ENCODE data around the gene UBTF. TPM values are rescaled to one million over a fixed set of nuclear protein-coding genes. Genes with fewer than 3 reads are reported as not detected.
A peak's percentile ranks its signal among the peaks of the same experiment; 100 is the strongest.

UBTF gene
- total and polyA plus RNA-seq, 2 of the 8 experiments (the other 6 are each of a cell fraction or from before 2014, with no cell fraction given) = 14.7 to 106 TPM

DNA sequence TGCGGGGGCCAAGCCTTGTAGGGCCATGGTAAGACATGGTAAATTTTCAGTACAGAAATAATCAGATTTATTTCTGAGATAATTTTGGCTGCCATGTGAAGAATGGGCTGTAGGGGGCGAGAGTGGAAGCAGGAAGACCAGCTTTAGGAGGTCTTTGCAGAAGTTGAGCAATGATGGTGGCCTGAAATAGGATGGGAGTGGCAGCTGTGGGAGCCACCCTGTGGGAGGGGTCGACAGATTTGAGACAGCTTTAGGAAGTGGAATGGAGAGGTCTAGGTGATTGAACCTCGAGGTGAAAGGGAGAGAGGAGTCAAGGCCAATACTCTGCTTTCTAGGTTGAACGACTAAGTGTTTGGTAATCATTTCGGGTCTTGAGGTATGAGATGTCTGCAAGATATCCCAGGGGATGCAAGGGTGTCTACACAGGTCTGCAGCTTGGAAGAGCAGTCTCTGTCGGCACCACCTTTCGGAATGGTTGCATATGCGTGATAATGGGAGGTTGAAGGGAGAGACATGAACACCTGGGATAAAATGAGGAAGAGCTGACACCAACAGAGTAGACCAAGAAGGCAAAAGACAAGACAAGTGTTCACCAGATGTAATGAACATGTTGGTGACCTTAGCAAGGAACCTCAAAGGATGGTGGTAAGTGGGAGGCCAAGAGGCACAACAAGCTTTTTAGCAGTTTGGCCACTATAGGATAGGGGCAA lies 15.6 kb downstream of the UBTF start:
- Histone ChIP-seq H2BK120ac (replicated peaks; ENCODE audit: low read depth, low read length) (no peak overlapping the region), H4K5ac (ENCODE audit: insufficient read length, low read depth, low read length) (no peak overlapping the region), H4K8ac (ENCODE audit: extremely low read depth, insufficient read depth, low read length) (no peak overlapping the region), H2BK20ac (ENCODE audit: low read length) (no peak overlapping the region), H3K18ac (ENCODE audit: extremely low read depth, low read length) (no peak overlapping the region; the same call in 1 of the 2 replicates), H3K27ac (ENCODE audit: low read depth, low read length) (no peak overlapping the region), H4K20me1 (replicated peaks in 1 of 2; ENCODE audit: control insufficient read depth in 1 of 2, insufficient read depth in 2 of 2, low read length in 2 of 2) (no peaks in the 10 kb centered on the region), H3K4me1 (replicated peaks in 1 of 4; ENCODE audit: control insufficient read depth in 3 of 4, insufficient read depth in 4 of 4, low read length in 3 of 4) (peaks cover 0 to 13% (median 4%) of the 10 kb centered on the region in 4 experiments; a peak in 6 of 7 replicates), H3K9me3 (ENCODE audit: insufficient read depth in 2 of 2, low read depth in 1 of 2, low read length in 1 of 2) (no peaks in the 10 kb centered on the region), H3K79me2 (ENCODE audit: control insufficient read depth in 1 of 2, insufficient read depth in 2 of 2, low read length in 2 of 2) (peaks cover 0 to under 1% of the 10 kb centered on the region in 2 experiments; a peak in 1 of 4 replicates), H3K27me3 (replicated peaks in 1 of 4; ENCODE audit: control insufficient read depth in 3 of 4, extremely low read depth in 1 of 4, insufficient read depth in 3 of 4, low read length in 3 of 4) (no peaks in the 10 kb centered on the region), H3K4me2 (ENCODE audit: insufficient read depth in 1 of 2, low read depth in 2 of 2, low read length in 2 of 2) (no peak overlapping the region), H2BK12ac (ENCODE audit: low read depth, low read length) (peak overlapping the region; percentile 60; the same call in 1 of the 2 replicates), H2AFZ (ENCODE audit: low read length) (no peak overlapping the region), H3K36me3 (ENCODE audit: control insufficient read depth in 2 of 4, insufficient read depth in 4 of 4, low read length in 3 of 4) (peaks cover 13 to 23% (median 17%) of the 10 kb centered on the region in 4 experiments; a peak in 7 of 8 replicates), H2AK5ac (ENCODE audit: low read depth, low read length) (0 out of 2 replicates have a peak overlapping the region, but pooled peaks have one; percentile 41), H3K56ac (replicated peaks; ENCODE audit: insufficient read length, low read depth, low read length) (no peak overlapping the region), H3K79me1 (ENCODE audit: low read depth, low read length) (no peaks in the 10 kb centered on the region), H3K23me2 (ENCODE audit: low read depth, low read length) (peaks cover 6% of the 10 kb centered on the region), H3K4ac (replicated peaks; ENCODE audit: insufficient read length, low read depth, low read length) (peak overlapping the region; percentile 39), H3K14ac (ENCODE audit: insufficient read length) (no peak overlapping the region), H4K91ac (replicated peaks; ENCODE audit: insufficient read length, low read length) (no peak overlapping the region), H3K9ac (replicated peaks in 1 of 4; ENCODE audit: extremely low read depth in 1 of 4, low read depth in 3 of 4, low read length in 3 of 4) (no peak overlapping the region; a peak in 1 of 7 replicates), H2BK15ac (ENCODE audit: low read length) (peak overlapping the region; percentile 76; the same call in 1 of the 2 replicates), H2BK5ac (ENCODE audit: low read depth, low read length) (no peak overlapping the region; the same call in 1 of the 2 replicates), H3K4me3 (ENCODE audit: extremely low read depth in 1 of 4, insufficient read depth in 2 of 4, low read depth in 3 of 4, low read length in 4 of 4) (no peak overlapping the region), H3K23ac (ENCODE audit: insufficient read length) (no peak overlapping the region)
- CTCF ChIA-PET (ENCODE audit: partially characterized antibody) = interaction anchor here (0.7 to 3.9 kb wide), 29 partner anchors 10 to 403 kb away, joined by 3 to 31 read pairs (median 5); partner anchors contain the start of genes GRN and SLC25A39
- peak; percentile 77 for FAIRE-seq
- DNase-seq (ENCODE audit: low read depth in 1 of 2, low spot score in 2 of 2) = peak in 1 of 2 experiments; percentile 79
- POLR2A ChIA-PET (ENCODE audit: partially characterized antibody) = interaction anchor here (0.7 to 8.5 kb wide), 16 partner anchors 9 to 175 kb away, joined by 3 to 78 read pairs (median 4); partner anchors contain the start of genes TMUB2 and UBTF
- WGBS, 2 experiments (ENCODE audit: extremely low coverage in 1 of 2, insufficient coverage in 1 of 2, insufficient read length in 1 of 2, insufficient replicate concordance in 2 of 2, low coverage in 1 of 2, low lambda C conversion rate in 2 of 2, missing lambda C conversion rate in 1 of 2) = 63% methylated on average over 9 of the region's 9 CpGs; no CpG with 5 or more reads in 1 of the 2 experiments
- TF ChIP-seq POLR2AphosphoS5 (IDR thresholded peaks at IDR 0.05; ENCODE audit: low read depth, low read length) (0 out of 2 replicates have a peak, but pooled peaks have one; percentile 2), TEAD4 (IDR thresholded peaks at IDR 0.05; ENCODE audit: low read depth, low read length) (no peak), CTBP2 (IDR thresholded peaks at IDR 0.05; ENCODE audit: borderline replicate concordance, insufficient read depth, insufficient read length, low read length) (no peak), HDAC6 (IDR thresholded peaks at IDR 0.05; ENCODE audit: low read depth, low read length) (no peak), RNF2 (IDR thresholded peaks at IDR 0.05; ENCODE audit: borderline replicate concordance, low read depth, low read length, missing control alignments, poor library complexity, severe bottlenecking) (no peak), ZNF274 (IDR thresholded peaks at IDR 0.05; ENCODE audit: borderline replicate concordance, extremely low read depth, low read length) (no peak), GABPA (IDR thresholded peaks at IDR 0.05; ENCODE audit: borderline replicate concordance, insufficient read depth, low read length) (no peak), SP1 (IDR thresholded peaks at IDR 0.05; ENCODE audit: low read depth, low read length) (0 out of 2 replicates have a peak, but pooled peaks have one; percentile 28), CBX5 (IDR thresholded peaks at IDR 0.05; ENCODE audit: low read depth, low read length) (no peak)
- TF ChIP-seq, protein P1, sequence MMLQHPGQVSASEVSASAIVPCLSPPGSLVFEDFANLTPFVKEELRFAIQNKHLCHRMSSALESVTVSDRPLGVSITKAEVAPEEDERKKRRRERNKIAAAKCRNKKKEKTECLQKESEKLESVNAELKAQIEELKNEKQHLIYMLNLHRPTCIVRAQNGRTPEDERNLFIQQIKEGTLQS (IDR thresholded peaks at IDR 0.05; ENCODE audit: insufficient read depth, low read depth, low read length) = no peak
